Calu3 (cell line): ENCODE measurements around the gene EHD3. TPM values are rescaled to one million over a fixed set of nuclear protein-coding genes. Genes with fewer than 3 reads are reported as not detected.

ENCODE experiments used
- BruUV-seq: library from RNA; stranded (reverse); fragments of 400-500 nt; replicated peaks from 2 replicates; lab custom pipeline; 2021; lab: Mats Ljungman, UMichigan
- CTCF ChIA-PET: fragments of 300-600 bp; sonication (Branson Sonifier 250); formaldehyde crosslinking; loops from one replicate; lab custom pipeline; 2022; ENCODE audit warnings: antibody characterized with exemption; lab: Charles Lee
- DNase-seq: peaks from one replicate; pipeline ENCODE4 v3.0.0; 2022
- H3K27ac Mint-ChIP-seq: one replicate; pipeline ENCODE4 v1.8.0; 2022; ENCODE audit warnings: mixed read lengths; ENCODE audit not compliant: unreplicated experiment
- H3K27me3 Mint-ChIP-seq: one replicate; pipeline ENCODE4 v1.8.0; 2022; ENCODE audit warnings: mixed read lengths; ENCODE audit not compliant: unreplicated experiment
- H3K36me3 Mint-ChIP-seq: one replicate; pipeline ENCODE4 v1.8.0; 2022; ENCODE audit warnings: mild to moderate bottlenecking, moderate library complexity, mixed read lengths; ENCODE audit not compliant: insufficient read depth, unreplicated experiment
- H3K4me1 Mint-ChIP-seq: one replicate; pipeline ENCODE4 v1.8.0; 2022; ENCODE audit warnings: mild to moderate bottlenecking, low read depth, mixed read lengths; ENCODE audit not compliant: unreplicated experiment
- H3K4me3 Mint-ChIP-seq: one replicate; pipeline ENCODE4 v1.8.0; 2022; ENCODE audit warnings: mild to moderate bottlenecking, low read depth, moderate library complexity, mixed read lengths; ENCODE audit not compliant: unreplicated experiment
- H3K9me3 Mint-ChIP-seq: one replicate; pipeline ENCODE4 v1.8.0; 2022; ENCODE audit warnings: low read depth, mixed read lengths; ENCODE audit not compliant: unreplicated experiment
- intact Hi-C: fragments of 100-400 bp; cut with micrococcal nuclease; formaldehyde crosslinking; loops from one replicate; pipeline ENCODE4 v1.10.0; 2022; ENCODE audit not compliant: unreplicated experiment
- total RNA-seq: library from RNA; stranded (reverse); gene quantifications from 2 replicates; pipeline ENCODE4 v1.2.3, GENCODE V29; 2022
- TF ChIP-seq, protein P1 (sequence below): fragments of 200-600 bp; IDR thresholded peaks from one replicate; pipeline ENCODE4 v1.8.0; 2022; ENCODE audit warnings: antibody characterized with exemption; ENCODE audit not compliant: unreplicated experiment

The EHD3 gene
- total RNA-seq, 1 experiment from 2014 or later = 1.7 TPM

DNA sequence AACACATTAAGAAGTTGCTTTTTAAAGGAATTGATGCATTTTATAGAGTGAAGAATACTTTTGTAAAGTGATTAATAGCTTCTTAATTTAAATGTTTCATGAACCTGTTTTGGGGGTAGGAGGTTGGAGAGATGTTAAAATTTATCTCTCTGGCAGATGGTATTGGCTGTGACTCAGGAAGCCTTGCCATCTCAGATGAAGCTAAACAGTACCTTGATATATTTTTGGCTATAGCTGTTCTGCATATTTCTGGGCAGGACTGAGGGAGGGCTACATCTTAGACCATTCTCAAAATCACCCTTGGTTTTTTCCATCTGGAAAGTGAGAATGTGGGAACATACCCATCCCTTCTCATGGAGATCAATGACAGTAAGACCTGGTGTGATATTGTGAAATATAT, 30.0 kb upstream of the EHD3 start:
- TF ChIP-seq, protein P1, sequence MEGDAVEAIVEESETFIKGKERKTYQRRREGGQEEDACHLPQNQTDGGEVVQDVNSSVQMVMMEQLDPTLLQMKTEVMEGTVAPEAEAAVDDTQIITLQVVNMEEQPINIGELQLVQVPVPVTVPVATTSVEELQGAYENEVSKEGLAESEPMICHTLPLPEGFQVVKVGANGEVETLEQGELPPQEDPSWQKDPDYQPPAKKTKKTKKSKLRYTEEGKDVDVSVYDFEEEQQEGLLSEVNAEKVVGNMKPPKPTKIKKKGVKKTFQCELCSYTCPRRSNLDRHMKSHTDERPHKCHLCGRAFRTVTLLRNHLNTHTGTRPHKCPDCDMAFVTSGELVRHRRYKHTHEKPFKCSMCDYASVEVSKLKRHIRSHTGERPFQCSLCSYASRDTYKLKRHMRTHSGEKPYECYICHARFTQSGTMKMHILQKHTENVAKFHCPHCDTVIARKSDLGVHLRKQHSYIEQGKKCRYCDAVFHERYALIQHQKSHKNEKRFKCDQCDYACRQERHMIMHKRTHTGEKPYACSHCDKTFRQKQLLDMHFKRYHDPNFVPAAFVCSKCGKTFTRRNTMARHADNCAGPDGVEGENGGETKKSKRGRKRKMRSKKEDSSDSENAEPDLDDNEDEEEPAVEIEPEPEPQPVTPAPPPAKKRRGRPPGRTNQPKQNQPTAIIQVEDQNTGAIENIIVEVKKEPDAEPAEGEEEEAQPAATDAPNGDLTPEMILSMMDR = no peak
- Mint-ChIP-seq H3K4me1 (no peaks in the 10 kb centered on the region), H3K27ac (no peak overlapping the region), H3K36me3 (no peaks in the 10 kb centered on the region), H3K9me3 (peaks cover 3% of the 10 kb centered on the region), H3K27me3 (peaks cover 60% of the 10 kb centered on the region), H3K4me3 (no peak overlapping the region)
- CTCF ChIA-PET = no interaction called here
- intact Hi-C loops = no loop called here
- no TSS peak for BruUV-seq
- no peak for DNase-seq

DNA sequence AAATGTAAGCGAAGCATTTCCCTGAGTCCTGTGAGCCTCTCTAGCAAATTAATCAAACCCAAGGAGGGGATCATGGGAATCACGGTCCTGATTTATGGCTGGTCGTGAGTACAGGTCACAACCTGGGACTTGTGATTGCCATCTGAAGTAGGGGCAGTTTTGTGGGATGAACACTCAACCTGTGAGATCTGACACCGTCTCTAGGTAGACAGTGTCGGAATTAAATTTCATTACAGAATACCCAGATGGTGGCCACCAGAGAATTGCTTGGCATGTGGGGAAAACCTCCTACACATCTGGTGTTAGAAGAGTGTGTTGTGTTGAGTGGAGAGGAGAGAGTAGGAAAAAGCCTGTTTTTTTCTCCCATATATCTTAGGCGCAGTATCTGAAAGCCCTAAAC, 29.2 kb upstream of the EHD3 start:
- Mint-ChIP-seq H3K4me3 (no peak overlapping the region), H3K9me3 (peaks cover 2% of the 10 kb centered on the region), H3K4me1 (no peaks in the 10 kb centered on the region), H3K27me3 (peaks cover 52% of the 10 kb centered on the region), H3K27ac (no peak overlapping the region), H3K36me3 (no peaks in the 10 kb centered on the region)
- TF ChIP-seq, protein P1 = no peak
- DNase-seq = no peak
- no TSS peak for BruUV-seq
- intact Hi-C loops = no loop called here
- CTCF ChIA-PET = no interaction called here

DNA sequence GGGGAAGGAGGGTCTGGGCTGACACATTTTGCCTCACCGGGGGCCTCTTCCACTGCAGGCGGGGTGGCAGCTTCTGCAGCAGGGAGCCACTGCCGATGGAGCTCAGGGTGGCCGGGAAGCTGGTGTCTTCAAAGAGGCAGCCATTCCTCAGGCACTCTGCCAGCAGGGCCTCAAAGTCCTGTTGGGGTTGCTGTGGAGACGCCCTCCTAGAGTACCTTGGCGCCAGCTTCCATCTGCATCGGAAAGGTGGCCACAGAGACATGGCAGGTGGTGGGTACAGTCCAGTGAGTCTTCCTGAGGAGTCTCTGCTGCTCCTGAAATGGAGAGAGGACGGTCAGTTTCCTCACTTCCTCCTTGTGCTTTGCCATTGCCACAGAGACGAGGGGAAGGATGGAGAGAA, 28.8 kb upstream of the EHD3 start:
- TF ChIP-seq, protein P1 = no peak
- Mint-ChIP-seq H3K4me1 (no peaks in the 10 kb centered on the region), H3K4me3 (no peak overlapping the region), H3K36me3 (no peaks in the 10 kb centered on the region), H3K9me3 (peaks cover 2% of the 10 kb centered on the region), H3K27me3 (peaks cover 48% of the 10 kb centered on the region), H3K27ac (no peak overlapping the region)
- CTCF ChIA-PET = no interaction called here
- BruUV-seq = no TSS peak
- DNase-seq = no peak
- intact Hi-C loops = no loop called here

DNA sequence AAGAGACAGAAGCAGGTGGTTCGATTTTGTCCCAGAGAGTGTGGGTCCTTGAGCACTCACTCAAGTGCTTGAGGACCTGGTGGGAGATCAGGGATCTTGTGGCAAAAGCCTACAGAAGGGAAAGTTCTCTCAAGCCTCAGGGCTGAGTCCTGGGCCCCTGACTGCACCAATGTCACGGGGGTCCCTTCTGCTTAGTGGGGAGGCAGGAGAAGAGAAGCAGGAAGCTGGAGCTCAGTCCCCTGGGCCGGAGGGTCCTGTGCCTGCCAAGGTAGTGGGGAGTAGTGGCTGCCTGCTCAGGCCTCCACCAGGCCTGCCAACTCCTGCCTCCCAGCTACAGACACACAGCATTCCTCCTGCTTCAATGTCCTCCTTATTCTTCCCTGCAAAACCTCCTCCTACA, 28.3 kb upstream of the EHD3 start:
- DNase-seq = no peak
- CTCF ChIA-PET = no interaction called here
- no TSS peak for BruUV-seq

More for the DNA sequence above, 28.3 kb upstream of the EHD3 start:
- peaks cover 2% of the 10 kb centered on the region for H3K9me3 Mint-ChIP-seq
- no peaks in the 10 kb centered on the region for H3K36me3 Mint-ChIP-seq
- TF ChIP-seq, protein P1 = no peak
- intact Hi-C loops = no loop called here
- H3K27ac Mint-ChIP-seq = no peak overlapping the region
- no peak overlapping the region for H3K4me3 Mint-ChIP-seq
- H3K27me3 Mint-ChIP-seq = peaks cover 45% of the 10 kb centered on the region
- no peaks in the 10 kb centered on the region for H3K4me1 Mint-ChIP-seq
